HepG2 (cell line): ENCODE results near the gene DLG2. TPM values are rescaled to one million over a fixed set of nuclear protein-coding genes. Genes with fewer than 3 reads are reported as not detected.

ENCODE experiments used
- ATAC-seq: fragments of 200-7000 bp; cut with Tn5 transposase; 3 replicates; pipeline ENCODE4 v1.9.1; 2020; ENCODE audit warnings: mild to moderate bottlenecking, moderate library complexity
- BruUV-seq: library from RNA; stranded (reverse); fragments of 400-500 nt; replicated peaks from 2 replicates; lab custom pipeline; 2021; lab: Mats Ljungman, UMichigan
- CTCF ChIA-PET: fragments of 300-600 bp; formaldehyde crosslinking; extraction: SDS; loops from one replicate; lab custom pipeline; 2021; ENCODE audit warnings: low total read pairs, inconsistent platforms, low intra/inter-chr PET ratio; lab: Yijun Ruan, JAX
- POLR2A ChIA-PET: fragments of 350-600 bp; sonication (Branson Sonifier 250); formaldehyde crosslinking; loops from one replicate; lab custom pipeline; 2020; ENCODE audit warnings: antibody characterized with exemption, inconsistent platforms; lab: Yijun Ruan, JAX
- DNase-seq: peaks from one replicate; pipeline ENCODE4 v3.0.0-alpha.2; 2015; ENCODE audit warnings: low spot score
- FAIRE-seq: peaks from 3 replicates; lab custom pipeline; 2011; peaks lifted over from hg19 to GRCh38; lab: Jason Lieb, UNC
- H2AFZ ChIP-seq: one replicate; pipeline ENCODE4 v1.6.1; 2011; ENCODE audit warnings: low read length, inconsistent platforms
- H3K27ac ChIP-seq: fragments of 300-600 bp; 3 replicates; pipeline ENCODE4 v1.8.0; 2011; ENCODE audit warnings: mixed run types, mild to moderate bottlenecking, mixed read lengths, low read length, inconsistent platforms; ENCODE audit not compliant: insufficient read depth; ENCODE audit errors: extremely low read length
- H3K27me3 ChIP-seq, 2 experiments: fragments of 200-600 bp in 1 of 2; 2 replicates in 1 of 2; 3 replicates in 1 of 2; pipeline versions ENCODE4 v1.6.0 to v1.8.0; 2011; ENCODE audit warnings: low read length in 2 of 2, mild to moderate bottlenecking in 2 of 2, moderate library complexity in 2 of 2, inconsistent platforms in 1 of 2; ENCODE audit not compliant: insufficient read depth in 2 of 2, control insufficient read depth in 1 of 2
- H3K36me3 ChIP-seq, 2 experiments: fragments of 200-600 bp in 1 of 2; replicated peaks in 1 of 2; 2 replicates in 1 of 2; 3 replicates in 1 of 2; pipeline versions ENCODE4 v1.5.1 to v1.8.0; 2011; ENCODE audit warnings: low read length in 2 of 2, inconsistent platforms in 1 of 2; ENCODE audit not compliant: insufficient read depth in 2 of 2, control insufficient read depth in 1 of 2
- H3K4me1 ChIP-seq: 2 replicates; pipeline ENCODE4 v1.5.1; 2012; ENCODE audit warnings: low read length, inconsistent platforms; ENCODE audit not compliant: insufficient read depth
- H3K4me2 ChIP-seq: 2 replicates; pipeline ENCODE4 v1.6.0; 2011; ENCODE audit warnings: low read depth, low read length, inconsistent platforms
- H3K4me3 ChIP-seq, 3 experiments: fragments of 200-600 bp in 1 of 3; sonication (generic), shearing (Covaris generic) in 1 of 3; replicated peaks in 1 of 3; 2 replicates each; pipeline ENCODE4 v1.5.1; 2011 to 2016; ENCODE audit warnings: low read length in 3 of 3, inconsistent platforms in 2 of 3, low read depth in 2 of 3, mild to moderate bottlenecking in 2 of 3, control low read depth in 1 of 3, mixed read lengths in 1 of 3; ENCODE audit not compliant: insufficient read depth in 1 of 3
- H3K79me2 ChIP-seq: one replicate; pipeline ENCODE4 v1.6.1; 2011; ENCODE audit warnings: low read length, inconsistent platforms; ENCODE audit not compliant: insufficient read depth
- H3K9ac ChIP-seq: 2 replicates; pipeline ENCODE4 v1.6.0; 2011; ENCODE audit warnings: mild to moderate bottlenecking, low read depth, low read length, inconsistent platforms; ENCODE audit not compliant: insufficient read depth
- H3K9me3 ChIP-seq: 2 replicates; pipeline ENCODE4 v1.5.1; 2012; ENCODE audit warnings: mild to moderate bottlenecking, low read length
- H4K20me1 ChIP-seq: 2 replicates; pipeline ENCODE4 v1.6.0; 2011; ENCODE audit warnings: inconsistent platforms, mild to moderate bottlenecking, low read length, moderate library complexity; ENCODE audit not compliant: insufficient read depth
- CAMTA2 ChIP-seq: sonication (generic); formaldehyde crosslinking; IDR thresholded peaks from 2 replicates; pipeline ENCODE4 v1.4.0; 2020; ENCODE audit warnings: mild to moderate bottlenecking, missing genetic modification reagents, borderline replicate concordance
- MAFK ChIP-seq, 2 experiments: IDR thresholded peaks in 1 of 2; conservative IDR thresholded peaks in 1 of 2; 2 replicates each; pipeline ENCODE4 v1.6.1; 2011; ENCODE audit warnings: improper control_type of control experiment in 2 of 2, low read length in 2 of 2
- TBL1XR1 ChIP-seq: fragments of 150-350 bp; IDR thresholded peaks from 2 replicates; pipeline ENCODE4 v1.6.1; 2014; ENCODE audit warnings: borderline replicate concordance, low read length; ENCODE audit not compliant: partially characterized antibody
- ZBTB21 ChIP-seq: sonication (generic); formaldehyde crosslinking; IDR thresholded peaks from 2 replicates; pipeline ENCODE4 v1.4.0; 2020; ENCODE audit warnings: missing genetic modification reagents
- ZNF280D ChIP-seq: sonication (generic); formaldehyde crosslinking; IDR thresholded peaks from 2 replicates; pipeline ENCODE4 v1.5.1; 2020; ENCODE audit warnings: mild to moderate bottlenecking, missing genetic modification reagents
- ZNF513 ChIP-seq: sonication (generic); formaldehyde crosslinking; conservative IDR thresholded peaks from 2 replicates; pipeline ENCODE4 v1.5.0; 2020; ENCODE audit warnings: missing genetic modification reagents
- WGBS: methylation state at CpG from one replicate; pipeline ENCODE4 v1.1.6; 2017; ENCODE audit warnings: low lambda C conversion rate; 5-methylcytosine and 5-hydroxymethylcytosine counted together
- in situ Hi-C: cut with HindIII; loops from 2 replicates; pipeline ENCODE4 v1.10.0; 2017; ENCODE audit warnings: low pct_unique_long_range_greater_than_20kb; ENCODE audit not compliant: extremely low pct_ligation_motif_present
- intact Hi-C: fragments of 100-400 bp; cut with micrococcal nuclease; formaldehyde crosslinking; loops from one replicate; pipeline ENCODE4 v1.10.0; 2022; ENCODE audit not compliant: unreplicated experiment
- polyA plus RNA-seq, 8 experiments: library from polyadenylated mRNA; depleted of rRNA in 3 of 8; stranded (reverse) in 7 of 8; unstranded in 1 of 8; fragments of >200 nt; fragmentation: Illumina TruSeq in 4 of 8; extraction: Trizol in 4 of 8; gene quantifications; 2 replicates each; pipeline versions ENCODE4 v1.2.1 to v1.2.3, GENCODE V29; 2011 to 2016; ENCODE audit warnings: low read depth in 4 of 8, missing spikeins in 1 of 8, mixed read lengths in 1 of 8; ENCODE audit not compliant: insufficient read depth in 1 of 8
- total RNA-seq, 5 experiments: library from RNA; depleted of rRNA; stranded (reverse); fragments of >200 nt; fragmentation: Illumina TruSeq; extraction: Trizol; gene quantifications; 2 replicates each; pipeline ENCODE4 v1.2.3, GENCODE V29; 2016; ENCODE audit warnings: low read depth in 1 of 5
- TF ChIP-seq, protein P1 (sequence below): IDR thresholded peaks from 2 replicates; pipeline ENCODE4 v1.6.1; 2016; ENCODE audit warnings: low read depth, borderline replicate concordance

Gene DLG2
- total and polyA plus RNA-seq, 2 of the 13 experiments (the other 11 are each of a cell fraction or from before 2014, with no cell fraction given): 0.46 to 1.0 TPM

DNA sequence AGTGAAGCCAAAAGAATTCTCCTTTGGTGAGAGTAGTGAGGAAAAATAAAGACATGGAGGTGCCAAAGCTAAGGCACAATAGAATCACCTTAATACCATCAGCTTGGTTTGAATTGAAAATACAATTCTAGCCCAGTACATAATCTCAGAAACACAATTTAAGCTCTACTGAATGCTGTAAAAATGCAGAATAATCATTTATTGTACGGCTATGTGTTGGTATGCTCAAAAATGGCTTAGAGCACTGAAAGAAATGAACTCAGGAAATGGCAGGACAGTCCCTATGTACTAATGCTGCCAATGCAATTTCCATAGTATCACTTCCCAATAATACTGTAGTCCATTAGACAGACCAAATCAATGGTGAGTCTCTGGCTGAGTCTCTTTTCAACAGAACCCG lies 798.5 kb downstream of the DLG2 start:
- ATAC-seq: no peak
- in situ Hi-C loops (no loop called here), intact Hi-C loops (no loop called here)
- no peak overlapping the region for H3K4me3 ChIP-seq
- no peak overlapping the region for H3K4me2 ChIP-seq
- H3K36me3 ChIP-seq: no peaks in the 10 kb centered on the region
- H3K4me1 ChIP-seq: no peaks in the 10 kb centered on the region
- no TSS peak for BruUV-seq
- TF ChIP-seq TBL1XR1 (no peak), ZNF513 (CRISPR knock-in tag) (no peak), CAMTA2 (CRISPR knock-in tag) (no peak), ZNF280D (no peak), MAFK (conservative IDR thresholded peaks at IDR 0.05 in 1 of 2, IDR thresholded peaks at IDR 0.05 in 1 of 2; ENCODE audit: low read length in 2 of 2) (peak; percentile 49 to 65; a peak in 3 of 4 replicates), ZBTB21 (CRISPR knock-in tag) (no peak)
- TF ChIP-seq, protein P1, sequence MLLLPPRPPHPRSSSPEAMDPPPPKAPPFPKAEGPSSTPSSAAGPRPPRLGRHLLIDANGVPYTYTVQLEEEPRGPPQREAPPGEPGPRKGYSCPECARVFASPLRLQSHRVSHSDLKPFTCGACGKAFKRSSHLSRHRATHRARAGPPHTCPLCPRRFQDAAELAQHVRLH: no peak
- no peaks in the 10 kb centered on the region for H4K20me1 ChIP-seq
- no peaks in the 10 kb centered on the region for H3K9me3 ChIP-seq
- no peaks in the 10 kb centered on the region; a peak in 1 of 5 replicates for H3K27me3 ChIP-seq
- H2AFZ ChIP-seq: no peak overlapping the region
- ChIA-PET CTCF (no interaction called here), POLR2A (no interaction called here)
- WGBS: 2% methylated on average over 2 of the region's 2 CpGs
- H3K9ac ChIP-seq: no peak overlapping the region
- FAIRE-seq: no peak
- no peaks in the 10 kb centered on the region for H3K79me2 ChIP-seq
- DNase-seq: no peak
- H3K27ac ChIP-seq: no peak overlapping the region
